ENCODE results near the gene KRT86. TPM values are rescaled to one million over a fixed set of nuclear protein-coding genes. Genes with fewer than 3 reads are reported as not detected.

Gene KRT86
- under 1 TPM; 0.39 to 0.45 TPM for total RNA-seq
- polyA plus RNA-seq, result 1 to 10 TPM; 2.1 to 3.2 TPM
- long read RNA-seq, donor 1, partial matches to known transcripts, result 1 of 7 reads
- long read RNA-seq, donor 1, other reads (novel, unspliced or antisense), result 5 of 7 reads
- long read RNA-seq, donor 2, partial matches to known transcripts, result 0 of 3 reads
- long read RNA-seq, donor 2, other reads (novel, unspliced or antisense), result 3 of 3 reads

GRCh38 chr12:52274521-52275120 is at the start of gene KRT86:
KRT86 (plus strand) TSS chr12:52274645; CDS start chr12:52301917, 27,272 bp downstream.
- no peak within 1 kb of the TSS for H3K27ac ChIP-seq (ENCODE audit: low read depth in 1 of 2, low read length in 2 of 2)
- H3K4me3 ChIP-seq (ENCODE audit: low read length in 2 of 2), result no peak within 1 kb of the TSS
- H3K4me1 ChIP-seq (ENCODE audit: control insufficient read depth in 1 of 2, insufficient read depth in 2 of 2, low read length in 2 of 2), result no peaks in the 10 kb centered on the region
- H3K27me3 ChIP-seq (ENCODE audit: control insufficient read depth in 1 of 2, insufficient read depth in 2 of 2, low read length in 1 of 2), result no peaks in the 10 kb centered on the region
- no peak for ATAC-seq (ENCODE audit: low FRiP score)
- 74 to 76% methylated on average over 3 of the region's 3 CpGs for WGBS, 2 donors
- intact Hi-C loops (cut with DNase I), result loop anchor here (5.0 kb wide), 2 partner anchors 42 to 47 kb away; partner anchors contain the start of gene KRT7 (in 1 of the 2)
- H3K9me3 ChIP-seq (ENCODE audit: control insufficient read depth, low read length), result no peaks in the 10 kb centered on the region
- no peaks in the 10 kb centered on the region for H3K36me3 ChIP-seq (ENCODE audit: control insufficient read depth in 1 of 2, insufficient read depth in 2 of 2, low read length in 1 of 2)
- DNase-seq, result peak in 1 of 2 donors; percentile 24

- peak overlapping the region; percentile 44 to 89 for H3K27ac ChIP-seq (ENCODE audit: low read depth in 1 of 2, low read length in 2 of 2)
- no peak overlapping the region for H3K4me3 ChIP-seq (ENCODE audit: low read length in 2 of 2)
- H3K9me3 ChIP-seq (ENCODE audit: control insufficient read depth, low read length), result no peaks in the 10 kb centered on the region
- DNase-seq (no peak), ATAC-seq (ENCODE audit: low FRiP score) (no peak)
- H3K27me3 ChIP-seq (ENCODE audit: control insufficient read depth in 1 of 2, insufficient read depth in 2 of 2, low read length in 1 of 2), result no peaks in the 10 kb centered on the region
- no peaks in the 10 kb centered on the region for H3K36me3 ChIP-seq (ENCODE audit: control insufficient read depth in 1 of 2, insufficient read depth in 2 of 2, low read length in 1 of 2)
- 85 to 87% methylated on average over 4 of the region's 4 CpGs for WGBS, 2 donors
- intact Hi-C loops (cut with DNase I), result loop anchor here (5.0 kb wide), 2 partner anchors 52 to 102 kb away; no protein-coding TSS in a partner anchor
- H3K4me1 ChIP-seq (ENCODE audit: control insufficient read depth in 1 of 2, insufficient read depth in 2 of 2, low read length in 2 of 2), result peaks cover 0 to 3% of the 10 kb centered on the region in 2 donors
Observed at GRCh38 chr12:52225752-52226151, 48.7 kb upstream of the KRT86 start.

GRCh38 chr12:52226446-52226845 is 48.0 kb upstream of the KRT86 start:
- Histone ChIP-seq H3K27me3 (ENCODE audit: control insufficient read depth in 1 of 2, insufficient read depth in 2 of 2, low read length in 1 of 2) (no peaks in the 10 kb centered on the region), H3K9me3 (ENCODE audit: control insufficient read depth, low read length) (no peaks in the 10 kb centered on the region), H3K4me1 (ENCODE audit: control insufficient read depth in 1 of 2, insufficient read depth in 2 of 2, low read length in 2 of 2) (peaks cover 0 to 4% of the 10 kb centered on the region in 2 donors), H3K36me3 (ENCODE audit: control insufficient read depth in 1 of 2, insufficient read depth in 2 of 2, low read length in 1 of 2) (no peaks in the 10 kb centered on the region), H3K27ac (ENCODE audit: low read depth in 1 of 2, low read length in 2 of 2) (peak overlapping the region in 1 of 2 donors; percentile 77), H3K4me3 (ENCODE audit: low read length in 2 of 2) (no peak overlapping the region)
- intact Hi-C loops (cut with DNase I), result loop anchor here (5.0 kb wide), 2 partner anchors 51 to 101 kb away; no protein-coding TSS in a partner anchor
- DNase-seq (no peak), ATAC-seq (ENCODE audit: low FRiP score) (no peak)
- WGBS, 2 donors, result 11 to 25% methylated on average over 4 of the region's 4 CpGs

- Histone ChIP-seq H3K27ac (ENCODE audit: low read depth in 1 of 2, low read length in 2 of 2) (no peak overlapping the region), H3K9me3 (ENCODE audit: control insufficient read depth, low read length) (no peaks in the 10 kb centered on the region), H3K4me3 (ENCODE audit: low read length in 2 of 2) (no peak overlapping the region), H3K4me1 (ENCODE audit: control insufficient read depth in 1 of 2, insufficient read depth in 2 of 2, low read length in 2 of 2) (peaks cover 0 to 4% of the 10 kb centered on the region in 2 donors), H3K36me3 (ENCODE audit: control insufficient read depth in 1 of 2, insufficient read depth in 2 of 2, low read length in 1 of 2) (no peaks in the 10 kb centered on the region), H3K27me3 (ENCODE audit: control insufficient read depth in 1 of 2, insufficient read depth in 2 of 2, low read length in 1 of 2) (no peaks in the 10 kb centered on the region)
- ATAC-seq (ENCODE audit: low FRiP score), result no peak
- no peak for DNase-seq
- 80 to 91% methylated on average over 5 of the region's 5 CpGs for WGBS, 2 donors
- intact Hi-C loops (cut with DNase I), result loop anchor here (5.0 kb wide), 2 partner anchors 50 to 100 kb away; no protein-coding TSS in a partner anchor
Observed at GRCh38 chr12:52227606-52228166, 46.8 kb upstream of the KRT86 start.

- no peak overlapping the region for H3K4me3 ChIP-seq (ENCODE audit: low read length in 2 of 2)
- no peaks in the 10 kb centered on the region for H3K27me3 ChIP-seq (ENCODE audit: control insufficient read depth in 1 of 2, insufficient read depth in 2 of 2, low read length in 1 of 2)
- H3K4me1 ChIP-seq (ENCODE audit: control insufficient read depth in 1 of 2, insufficient read depth in 2 of 2, low read length in 2 of 2), result peaks cover 0 to 4% of the 10 kb centered on the region in 2 donors
- intact Hi-C loops (cut with DNase I), result loop anchor here (5.0 kb wide), 2 partner anchors 49 to 99 kb away; no protein-coding TSS in a partner anchor
- DNase-seq (no peak), ATAC-seq (ENCODE audit: low FRiP score) (no peak)
- no peaks in the 10 kb centered on the region for H3K9me3 ChIP-seq (ENCODE audit: control insufficient read depth, low read length)
- WGBS, 2 donors, result 51 to 83% methylated on average over 3 of the region's 3 CpGs
- H3K36me3 ChIP-seq (ENCODE audit: control insufficient read depth in 1 of 2, insufficient read depth in 2 of 2, low read length in 1 of 2), result no peaks in the 10 kb centered on the region
- H3K27ac ChIP-seq (ENCODE audit: low read depth in 1 of 2, low read length in 2 of 2), result no peak overlapping the region
Observed at GRCh38 chr12:52228366-52228765, 46.1 kb upstream of the KRT86 start.

- no peaks in the 10 kb centered on the region for H3K36me3 ChIP-seq (ENCODE audit: control insufficient read depth in 1 of 2, insufficient read depth in 2 of 2, low read length in 1 of 2)
- ATAC-seq (ENCODE audit: low FRiP score) (no peak), DNase-seq (no peak)
- 97 to 98% methylated on average over 6 of the region's 6 CpGs for WGBS, 2 donors
- H3K4me1 ChIP-seq (ENCODE audit: control insufficient read depth in 1 of 2, insufficient read depth in 2 of 2, low read length in 2 of 2), result peaks cover 0 to 4% of the 10 kb centered on the region in 2 donors
- H3K9me3 ChIP-seq (ENCODE audit: control insufficient read depth, low read length), result no peaks in the 10 kb centered on the region
- peak overlapping the region in 1 of 2 donors; percentile 3 for H3K27ac ChIP-seq (ENCODE audit: low read depth in 1 of 2, low read length in 2 of 2)
- no peak overlapping the region for H3K4me3 ChIP-seq (ENCODE audit: low read length in 2 of 2)
- no peaks in the 10 kb centered on the region for H3K27me3 ChIP-seq (ENCODE audit: control insufficient read depth in 1 of 2, insufficient read depth in 2 of 2, low read length in 1 of 2)
- intact Hi-C loops (cut with DNase I), result loop anchor here (5.0 kb wide), 2 partner anchors 48 to 98 kb away; no protein-coding TSS in a partner anchor
Observed at GRCh38 chr12:52228931-52229330, 45.5 kb upstream of the KRT86 start.

- Histone ChIP-seq H3K4me3 (ENCODE audit: low read length in 2 of 2) (no peak overlapping the region), H3K36me3 (ENCODE audit: control insufficient read depth in 1 of 2, insufficient read depth in 2 of 2, low read length in 1 of 2) (no peaks in the 10 kb centered on the region), H3K4me1 (ENCODE audit: control insufficient read depth in 1 of 2, insufficient read depth in 2 of 2, low read length in 2 of 2) (peaks cover 0 to 4% of the 10 kb centered on the region in 2 donors), H3K9me3 (ENCODE audit: control insufficient read depth, low read length) (no peaks in the 10 kb centered on the region), H3K27me3 (ENCODE audit: control insufficient read depth in 1 of 2, insufficient read depth in 2 of 2, low read length in 1 of 2) (no peaks in the 10 kb centered on the region), H3K27ac (ENCODE audit: low read depth in 1 of 2, low read length in 2 of 2) (peak overlapping the region in 1 of 2 donors; percentile 82)
- ATAC-seq (ENCODE audit: low FRiP score), result no peak
- intact Hi-C loops (cut with DNase I), result loop anchor here (5.0 kb wide), 2 partner anchors 47 to 97 kb away; no protein-coding TSS in a partner anchor
- WGBS, 2 donors, result 90 to 91% methylated on average over 2 of the region's 2 CpGs
- no peak for DNase-seq
Observed at GRCh38 chr12:52229836-52230343, 44.6 kb upstream of the KRT86 start.

- H3K4me3 ChIP-seq (ENCODE audit: low read length in 2 of 2), result no peak overlapping the region
- H3K36me3 ChIP-seq (ENCODE audit: control insufficient read depth in 1 of 2, insufficient read depth in 2 of 2, low read length in 1 of 2), result no peaks in the 10 kb centered on the region
- ATAC-seq (ENCODE audit: low FRiP score) (peak; percentile 53), DNase-seq (peak in 1 of 2 donors; percentile 77)
- peaks cover 0 to 4% of the 10 kb centered on the region in 2 donors for H3K4me1 ChIP-seq (ENCODE audit: control insufficient read depth in 1 of 2, insufficient read depth in 2 of 2, low read length in 2 of 2)
- no peaks in the 10 kb centered on the region for H3K27me3 ChIP-seq (ENCODE audit: control insufficient read depth in 1 of 2, insufficient read depth in 2 of 2, low read length in 1 of 2)
- intact Hi-C loops (cut with DNase I), result loop anchor here in 1 of 2 donors (5.0 kb wide), 1 partner anchor 47 kb away; no protein-coding TSS in a partner anchor
- H3K9me3 ChIP-seq (ENCODE audit: control insufficient read depth, low read length), result no peaks in the 10 kb centered on the region
- 8 to 12% methylated on average over 8 of the region's 8 CpGs for WGBS, 2 donors
- peak overlapping the region in 1 of 2 donors; percentile 95 for H3K27ac ChIP-seq (ENCODE audit: low read depth in 1 of 2, low read length in 2 of 2)
Observed at GRCh38 chr12:52230364-52231281, 43.8 kb upstream of the KRT86 start.
